Kidney (tissue), 14 donors: ENCODE data around the gene OTOP1. TPM values are rescaled to one million over a fixed set of nuclear protein-coding genes. Genes with fewer than 3 reads are reported as not detected.
A peak's percentile ranks its signal among the peaks of the same experiment; 100 is the strongest.
"Not testable (repeated sequence)": the region's sequence is repeated elsewhere in the genome, so short reads cannot be mapped to it uniquely, and the experiment has no call there.

ENCODE experiments used
- DNase-seq, 5 donors: peaks; one replicate each; pipeline ENCODE4 v3.0.0-alpha.2; 2013 to 2020
- FAIRE-seq: peaks from 2 replicates; lab custom pipeline; 2012; peaks lifted over from hg19 to GRCh38; lab: Jason Lieb, UNC
- H3K27ac ChIP-seq, 2 donors: one replicate each; pipeline ENCODE4 v1.7.0; 2013; ENCODE audit warnings: low read depth in 2 of 2, low read length in 2 of 2, inconsistent platforms in 1 of 2
- H3K27me3 ChIP-seq: one replicate; pipeline ENCODE4 v1.7.1; 2013; ENCODE audit warnings: low read length, inconsistent platforms; ENCODE audit not compliant: control insufficient read depth, insufficient read depth
- H3K36me3 ChIP-seq, 3 donors: one replicate each; pipeline versions ENCODE4 v1.7.0 to v1.7.1; 2013; ENCODE audit warnings: low read length in 3 of 3, control low read depth in 1 of 3, inconsistent platforms in 1 of 3; ENCODE audit not compliant: insufficient read depth in 3 of 3, control insufficient read depth in 2 of 3
- H3K4me1 ChIP-seq, 3 donors: one replicate each; pipeline versions ENCODE4 v1.7.0 to v1.7.1; 2013; ENCODE audit warnings: low read length in 3 of 3, inconsistent platforms in 1 of 3, low read depth in 1 of 3; ENCODE audit not compliant: control insufficient read depth in 2 of 3, insufficient read depth in 2 of 3
- H3K4me3 ChIP-seq, 3 donors: one replicate each; pipeline versions ENCODE4 v1.7.0 to v1.8.1; 2013; ENCODE audit warnings: low read length in 3 of 3, control low read depth in 1 of 3, inconsistent platforms in 1 of 3
- H3K9ac ChIP-seq, 3 donors: one replicate each; pipeline versions ENCODE4 v1.7.0 to v1.7.1; 2013; ENCODE audit warnings: low read length in 3 of 3, control low read depth in 1 of 3, inconsistent platforms in 1 of 3
- H3K9me3 ChIP-seq, 3 donors: one replicate each; pipeline versions ENCODE4 v1.7.0 to v1.7.1; 2013; ENCODE audit warnings: low read length in 3 of 3, control low read depth in 1 of 3, inconsistent platforms in 1 of 3; ENCODE audit not compliant: control insufficient read depth in 2 of 3, insufficient read depth in 1 of 3
- intact Hi-C: fragments of 100-400 bp; cut with DNase I; formaldehyde crosslinking; loops from one replicate; pipeline ENCODE4 v1.11.1; 2022
- polyA plus RNA-seq: library from polyadenylated mRNA; stranded (reverse); fragments of 350-450 nt; fragmentation: Illumina TruSeq; extraction: RNeasy Lipid Tissue Mini Kit (QIAGEN cat#74804); gene quantifications from one replicate; pipeline ENCODE4 v1.2.3, GENCODE V29; 2014; ENCODE audit warnings: low read depth, low replicate concordance; ENCODE audit not compliant: insufficient read depth
- total RNA-seq: library from RNA; stranded (reverse); fragmentation: NEBNext Ultra II Directional; extraction: Animal tissue kit (Norgen Biotek cat#: 25700); gene quantifications from one replicate; pipeline ENCODE4 v1.2.1, GENCODE V29; 2021
- TF ChIP-seq, protein P1 (sequence below): IDR thresholded peaks from 3 replicates; pipeline ENCODE4 v1.5.1; 2012; ENCODE audit warnings: mild to moderate bottlenecking, moderate library complexity, borderline replicate concordance; ENCODE audit not compliant: insufficient read depth; ENCODE audit errors: extremely low read depth
- donor health status: control.
- donor health status: control.
- donor health status: control.
- donor health status: control.
- donor health status: control.
- donor health status: DM: yes; HTN: yes; CAD: no.
- donor health status: Normal renal cell carcinoma (clear cell type).

Gene OTOP1
- total and polyA plus RNA-seq, 2 donors from 2014 or later, result not detected

GRCh38 chr4:4170596-4171150 is 56.1 kb downstream of the OTOP1 start:
- TF ChIP-seq, protein P1, sequence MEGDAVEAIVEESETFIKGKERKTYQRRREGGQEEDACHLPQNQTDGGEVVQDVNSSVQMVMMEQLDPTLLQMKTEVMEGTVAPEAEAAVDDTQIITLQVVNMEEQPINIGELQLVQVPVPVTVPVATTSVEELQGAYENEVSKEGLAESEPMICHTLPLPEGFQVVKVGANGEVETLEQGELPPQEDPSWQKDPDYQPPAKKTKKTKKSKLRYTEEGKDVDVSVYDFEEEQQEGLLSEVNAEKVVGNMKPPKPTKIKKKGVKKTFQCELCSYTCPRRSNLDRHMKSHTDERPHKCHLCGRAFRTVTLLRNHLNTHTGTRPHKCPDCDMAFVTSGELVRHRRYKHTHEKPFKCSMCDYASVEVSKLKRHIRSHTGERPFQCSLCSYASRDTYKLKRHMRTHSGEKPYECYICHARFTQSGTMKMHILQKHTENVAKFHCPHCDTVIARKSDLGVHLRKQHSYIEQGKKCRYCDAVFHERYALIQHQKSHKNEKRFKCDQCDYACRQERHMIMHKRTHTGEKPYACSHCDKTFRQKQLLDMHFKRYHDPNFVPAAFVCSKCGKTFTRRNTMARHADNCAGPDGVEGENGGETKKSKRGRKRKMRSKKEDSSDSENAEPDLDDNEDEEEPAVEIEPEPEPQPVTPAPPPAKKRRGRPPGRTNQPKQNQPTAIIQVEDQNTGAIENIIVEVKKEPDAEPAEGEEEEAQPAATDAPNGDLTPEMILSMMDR, result no peak
- no peak overlapping the region for H3K9ac ChIP-seq
- no peak for DNase-seq
- intact Hi-C loops, result no loop called here
- no peaks in the 10 kb centered on the region for H3K9me3 ChIP-seq
- H3K4me3 ChIP-seq, result no peak overlapping the region
- no peak overlapping the region for H3K27ac ChIP-seq
- FAIRE-seq, result no peak
- H3K27me3 ChIP-seq, result no peaks in the 10 kb centered on the region
- H3K4me1 ChIP-seq, result no peaks in the 10 kb centered on the region
- H3K36me3 ChIP-seq, result no peaks in the 10 kb centered on the region

DNA sequence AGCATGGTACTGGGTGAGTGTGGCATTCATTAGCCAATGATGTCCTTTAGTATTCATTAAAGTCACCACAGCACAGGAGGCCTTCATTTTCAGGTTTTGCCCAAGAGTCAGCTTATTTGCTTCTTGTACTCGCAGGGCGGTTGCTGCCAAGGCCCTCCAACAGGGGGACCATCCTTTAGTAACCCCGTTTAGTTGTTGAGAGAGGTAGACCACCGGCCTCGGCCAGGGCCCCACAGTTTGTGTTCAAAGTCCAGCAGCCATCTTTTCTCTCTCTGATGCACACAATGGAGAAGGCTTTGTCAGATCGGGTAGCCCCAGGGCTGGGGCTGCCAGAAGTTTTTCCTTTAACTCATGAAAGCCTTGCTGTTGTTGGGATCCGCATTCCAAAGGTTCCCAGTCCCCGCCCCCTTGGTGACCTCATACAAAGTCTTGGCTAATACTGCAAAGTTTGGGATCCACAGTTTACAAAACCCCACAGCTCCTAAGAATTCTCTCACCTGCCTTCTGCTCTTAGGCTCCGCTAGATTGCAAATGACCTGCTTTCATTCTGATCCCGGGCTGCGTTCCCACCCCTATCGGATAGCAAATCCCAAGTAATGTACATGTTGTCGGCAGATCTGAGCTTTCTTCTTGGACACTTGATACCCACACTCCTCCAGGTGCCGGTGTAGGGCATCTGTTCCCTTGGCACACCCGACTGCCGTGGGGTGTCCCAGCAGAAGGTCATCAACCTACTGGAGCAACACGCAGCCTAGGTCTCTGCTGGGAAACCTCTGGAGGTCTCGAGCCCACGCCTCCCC is 58.5 kb downstream of the OTOP1 start:
- H3K4me1 ChIP-seq, H3K36me3 ChIP-seq, FAIRE-seq, H3K4me3 ChIP-seq, H3K9me3 ChIP-seq, intact Hi-C loops, H3K27me3 ChIP-seq, H3K27ac ChIP-seq, H3K9ac ChIP-seq: not testable (repeated sequence)
- DNase-seq, result peak in 4 of 5 donors; percentile 45 to 70 (median 62)

DNA sequence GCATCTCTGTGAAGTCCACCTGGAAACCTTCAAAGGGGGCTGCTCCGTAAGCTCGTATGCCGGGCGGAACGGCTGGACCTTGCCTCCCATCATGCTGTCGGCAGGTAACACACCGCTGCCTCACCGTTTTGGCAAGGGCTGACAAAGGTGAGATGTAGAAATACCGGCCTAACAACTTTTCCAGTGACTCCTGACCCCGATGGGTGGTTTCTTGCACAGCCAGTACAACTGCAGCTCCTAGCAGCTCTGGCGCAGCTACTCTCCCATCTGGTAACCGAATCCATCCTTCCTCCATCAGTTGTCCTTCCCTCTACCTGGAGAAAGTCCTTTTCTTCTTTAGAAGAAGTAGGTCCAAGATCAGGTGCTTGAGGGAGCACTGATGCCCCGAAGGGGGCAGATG is 59.7 kb downstream of the OTOP1 start:
- DNase-seq, result peak in 1 of 5 donors; percentile 11
- FAIRE-seq, result not testable (repeated sequence)

DNA sequence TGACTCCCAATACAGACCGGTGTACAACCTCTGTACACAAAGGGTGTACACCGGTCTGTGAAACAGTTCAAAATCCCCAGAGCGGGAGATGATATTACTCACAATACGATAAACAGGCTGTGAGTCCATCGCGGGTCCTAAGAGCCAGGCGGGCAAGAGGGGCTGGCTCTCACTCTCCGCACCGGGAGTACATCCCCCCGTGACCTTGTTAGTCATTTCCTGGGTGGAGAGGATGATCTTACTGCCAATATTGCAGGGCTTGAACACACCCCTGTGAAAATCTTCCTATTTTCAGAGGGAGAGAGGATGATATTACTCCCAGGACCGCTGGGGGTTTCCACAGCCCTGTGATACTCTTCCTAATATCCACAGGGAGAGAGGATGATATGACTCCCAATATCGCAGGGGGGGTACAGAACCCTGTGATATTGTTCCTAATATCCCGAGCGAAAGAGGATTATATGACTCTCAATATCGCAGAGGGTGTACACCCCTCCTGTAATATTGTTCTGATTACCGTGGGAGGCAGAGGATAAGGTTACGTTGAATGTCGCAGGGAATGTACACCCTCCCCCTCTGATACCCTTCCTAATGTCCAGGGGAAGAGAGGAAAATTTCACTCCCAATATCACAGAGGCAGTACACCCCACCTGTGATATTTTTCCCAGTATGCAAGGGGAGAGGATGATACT is 60.9 kb downstream of the OTOP1 start:
- H3K9ac ChIP-seq, H3K4me3 ChIP-seq, H3K9me3 ChIP-seq, intact Hi-C loops, H3K36me3 ChIP-seq, DNase-seq, H3K27me3 ChIP-seq, H3K4me1 ChIP-seq, FAIRE-seq, H3K27ac ChIP-seq: not testable (repeated sequence)

More for the DNA sequence above, 59.7 kb downstream of the OTOP1 start:
- H3K27me3 ChIP-seq, H3K4me1 ChIP-seq, H3K27ac ChIP-seq, H3K9ac ChIP-seq, H3K9me3 ChIP-seq, H3K36me3 ChIP-seq, H3K4me3 ChIP-seq, intact Hi-C loops: not testable (repeated sequence)

DNA sequence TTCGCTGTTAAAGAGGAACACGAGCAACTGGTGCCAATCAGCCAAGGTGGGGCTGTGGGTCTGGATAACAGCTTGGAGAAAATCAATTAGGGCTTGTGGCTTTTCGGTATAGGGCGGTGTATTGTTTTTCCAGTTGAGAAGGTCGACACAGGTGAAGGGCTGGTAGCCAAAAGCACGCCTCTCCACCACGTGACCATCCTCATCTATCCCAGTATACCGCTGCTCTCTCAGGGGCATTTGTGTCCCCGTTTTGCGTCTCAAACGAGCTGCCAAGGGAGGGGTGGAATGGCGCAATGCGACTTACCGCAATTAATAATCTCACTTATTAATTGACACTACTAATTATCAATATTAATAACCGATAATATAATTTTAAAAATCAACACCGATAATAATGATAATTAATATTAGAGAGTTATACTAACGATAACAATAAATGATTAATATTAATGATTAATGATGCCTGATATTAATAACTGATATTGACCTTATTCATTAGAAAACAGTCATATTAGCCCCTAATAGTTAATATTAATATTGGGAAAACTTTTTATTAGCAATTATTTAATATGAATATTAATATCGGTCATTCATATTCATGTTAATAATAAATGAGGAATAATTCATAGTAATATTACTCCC is 62.1 kb downstream of the OTOP1 start:
- intact Hi-C loops, H3K9me3 ChIP-seq, H3K27ac ChIP-seq, H3K27me3 ChIP-seq, H3K36me3 ChIP-seq, H3K4me1 ChIP-seq, H3K9ac ChIP-seq, DNase-seq, H3K4me3 ChIP-seq: not testable (repeated sequence)
- FAIRE-seq, result peak; percentile 92

DNA sequence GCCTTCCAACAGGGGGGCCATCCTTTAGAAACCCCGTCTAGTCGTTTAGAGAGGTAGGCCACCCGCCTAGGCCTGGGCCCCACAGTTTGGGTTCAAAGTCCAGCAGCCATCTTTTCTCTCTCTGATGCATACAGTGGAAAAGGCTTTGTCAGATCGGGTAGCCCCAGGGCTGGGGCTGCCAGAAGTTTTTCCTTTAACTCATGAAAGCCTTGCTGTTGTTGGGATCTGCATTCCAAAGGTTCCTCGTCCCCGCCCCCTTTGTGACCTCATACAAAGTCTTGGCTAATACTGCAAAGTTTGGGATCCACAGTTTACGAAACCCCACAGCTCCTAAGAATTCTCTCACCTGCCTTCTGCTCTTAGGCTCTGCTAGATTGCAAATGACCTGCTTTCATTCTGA is 64.5 kb downstream of the OTOP1 start:
- H3K9ac ChIP-seq, FAIRE-seq, H3K9me3 ChIP-seq, H3K4me1 ChIP-seq, H3K27ac ChIP-seq, H3K4me3 ChIP-seq, H3K27me3 ChIP-seq, intact Hi-C loops, H3K36me3 ChIP-seq: not testable (repeated sequence)
- peak in 1 of 5 donors; percentile 27 for DNase-seq

DNA sequence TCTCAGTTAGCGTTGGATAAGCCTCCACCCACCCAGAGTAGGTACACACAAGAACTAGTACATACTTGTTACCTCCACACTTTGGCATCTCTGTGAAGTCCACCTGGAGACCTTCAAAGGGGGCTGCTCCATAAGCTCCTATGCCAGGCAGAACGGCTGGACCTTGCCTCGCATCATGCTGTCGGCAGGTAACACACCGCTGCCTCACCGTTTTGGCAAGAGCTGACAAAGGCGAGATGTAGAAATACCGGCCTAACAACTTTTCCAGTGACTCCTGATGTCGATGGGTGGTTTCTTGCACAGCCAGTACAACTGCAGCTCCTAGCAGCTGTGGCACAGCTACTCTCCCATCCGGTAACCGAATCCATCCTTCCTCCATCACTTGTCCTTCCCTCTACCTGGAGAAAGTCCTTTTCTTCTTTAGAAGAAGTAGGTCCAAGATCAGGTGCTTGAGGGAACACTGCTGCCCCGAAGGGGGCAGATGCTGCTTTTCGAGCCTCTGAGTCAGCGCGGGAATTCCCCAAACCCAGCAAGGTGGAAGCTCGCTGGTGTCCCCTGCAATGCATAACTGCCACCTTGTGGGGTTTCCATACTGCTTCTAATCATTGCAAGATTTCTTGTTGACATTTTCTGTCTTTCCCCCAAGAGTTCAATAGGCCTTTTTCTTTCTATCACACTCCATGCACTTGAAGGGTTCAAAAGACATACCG is 65.6 kb downstream of the OTOP1 start:
- H3K4me1 ChIP-seq, FAIRE-seq, H3K9ac ChIP-seq, H3K4me3 ChIP-seq, H3K9me3 ChIP-seq, H3K27ac ChIP-seq, H3K36me3 ChIP-seq, H3K27me3 ChIP-seq, intact Hi-C loops: not testable (repeated sequence)
- DNase-seq, result peak in 3 of 5 donors; percentile 44 to 61 (median 56)
